Measurements from ENCODE around the gene DST. TPM values are rescaled to one million over a fixed set of nuclear protein-coding genes. Genes with fewer than 3 reads are reported as not detected.

The DST gene
- polyA plus RNA-seq, 1 of the 3 experiments (the other 2 are of a cell fraction) = 64.3 TPM

GRCh38 chr6:56424542-56425083 lies 218.1 kb downstream of the DST start:
- no peaks in the 10 kb centered on the region for H3K9me3 ChIP-seq
- no peaks in the 10 kb centered on the region for H3K27me3 ChIP-seq (ENCODE audit: insufficient read depth)
- H3K27ac ChIP-seq (ENCODE audit: low read depth in 2 of 2, low read length in 1 of 2) = no peak overlapping the region
- WGBS (ENCODE audit: low lambda C conversion rate) = 90% methylated on average over 4 of the region's 4 CpGs
- H2AFZ ChIP-seq (ENCODE audit: low read depth) = no peak overlapping the region
- H3K4me1 ChIP-seq (ENCODE audit: control insufficient read depth in 1 of 2, insufficient read depth in 2 of 2, low read depth in 1 of 2, low read length in 1 of 2) = no peaks in the 10 kb centered on the region; a peak in 1 of 4 replicates
- TF ChIP-seq, protein P1, sequence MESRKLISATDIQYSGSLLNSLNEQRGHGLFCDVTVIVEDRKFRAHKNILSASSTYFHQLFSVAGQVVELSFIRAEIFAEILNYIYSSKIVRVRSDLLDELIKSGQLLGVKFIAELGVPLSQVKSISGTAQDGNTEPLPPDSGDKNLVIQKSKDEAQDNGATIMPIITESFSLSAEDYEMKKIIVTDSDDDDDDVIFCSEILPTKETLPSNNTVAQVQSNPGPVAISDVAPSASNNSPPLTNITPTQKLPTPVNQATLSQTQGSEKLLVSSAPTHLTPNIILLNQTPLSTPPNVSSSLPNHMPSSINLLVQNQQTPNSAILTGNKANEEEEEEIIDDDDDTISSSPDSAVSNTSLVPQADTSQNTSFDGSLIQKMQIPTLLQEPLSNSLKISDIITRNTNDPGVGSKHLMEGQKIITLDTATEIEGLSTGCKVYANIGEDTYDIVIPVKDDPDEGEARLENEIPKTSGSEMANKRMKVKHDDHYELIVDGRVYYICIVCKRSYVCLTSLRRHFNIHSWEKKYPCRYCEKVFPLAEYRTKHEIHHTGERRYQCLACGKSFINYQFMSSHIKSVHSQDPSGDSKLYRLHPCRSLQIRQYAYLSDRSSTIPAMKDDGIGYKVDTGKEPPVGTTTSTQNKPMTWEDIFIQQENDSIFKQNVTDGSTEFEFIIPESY (IDR thresholded peaks at IDR 0.05; ENCODE audit: borderline replicate concordance, low read depth) = no peak
- TF ChIP-seq RXRA (IDR thresholded peaks at IDR 0.05; ENCODE audit: borderline replicate concordance, low read depth) (no peak), CHD2 (IDR thresholded peaks at IDR 0.05; ENCODE audit: low read length, partially characterized antibody) (no peak), MAX (IDR thresholded peaks at IDR 0.05; ENCODE audit: low read depth) (no peak), RCOR1 (IDR thresholded peaks at IDR 0.05; ENCODE audit: low read length) (no peak), CTCF (IDR thresholded peaks at IDR 0.05) (no peak), NRF1 (IDR thresholded peaks at IDR 0.05; ENCODE audit: low read depth, low read length) (no peak), FOXM1 (IDR thresholded peaks at IDR 0.05; ENCODE audit: low read depth) (no peak), REST (IDR thresholded peaks at IDR 0.05; ENCODE audit: low read depth, low read length) (no peak), EZH2phosphoT487 (IDR thresholded peaks at IDR 0.05; ENCODE audit: borderline replicate concordance, low read depth) (no peak), TAF1 (IDR thresholded peaks at IDR 0.05; ENCODE audit: borderline replicate concordance, low read depth, low read length) (no peak), RAD21 (IDR thresholded peaks at IDR 0.05; ENCODE audit: low read length) (no peak), GATA2 (CRISPR knock-in tag; IDR thresholded peaks at IDR 0.05) (no peak), YY1 (IDR thresholded peaks at IDR 0.05; ENCODE audit: low read depth) (no peak), POLR2AphosphoS5 (IDR thresholded peaks at IDR 0.05; ENCODE audit: low read depth, low read length) (no peak), IRF3 (IDR thresholded peaks at IDR 0.05; ENCODE audit: low read depth, low read length) (no peak), TEAD4 (IDR thresholded peaks at IDR 0.05; ENCODE audit: borderline replicate concordance, insufficient read depth) (no peak), GABPA (IDR thresholded peaks at IDR 0.05; ENCODE audit: low read depth) (no peak)
- ChIA-PET POLR2A (no interaction called here), CTCF (interaction anchor here (1.0 kb wide), 1 partner anchor 170 kb away, joined by 3 read pairs; no protein-coding TSS in a partner anchor)
- no peaks in the 10 kb centered on the region for H3F3A ChIP-seq (replicated peaks; ENCODE audit: insufficient read depth)
- no peak overlapping the region for H3K4me3 ChIP-seq (ENCODE audit: low read depth in 2 of 2, low read length in 1 of 2)
- H3K9me2 ChIP-seq = no peaks in the 10 kb centered on the region
- no peak overlapping the region for H3K4me2 ChIP-seq
- no peaks in the 10 kb centered on the region for H3K36me3 ChIP-seq (replicated peaks in 1 of 2; ENCODE audit: control insufficient read depth in 1 of 2, insufficient read depth in 2 of 2, low read length in 1 of 2)
- no peaks in the 10 kb centered on the region for H3K79me2 ChIP-seq (ENCODE audit: insufficient read depth)
- no peaks in the 10 kb centered on the region for H4K20me1 ChIP-seq (ENCODE audit: insufficient read depth)
- no peak for DNase-seq
- H3K9ac ChIP-seq = no peak overlapping the region

Measured in SK-N-SH (cell line).